Testis (tissue), 2 donors: ENCODE measurements around the gene C1R.

Experiments used
- CTCF ChIP-seq, 3 experiments: fragments of 450-650 bp in 2 of 3; fragments of 200-600 bp in 1 of 3; sonication (generic) in 1 of 3; IDR thresholded peaks; one replicate each; pipeline ENCODE4 v1.5.1; 2016 to 2019; ENCODE audit warnings: antibody characterized with exemption in 3 of 3, mild to moderate bottlenecking in 2 of 3, moderate library complexity in 1 of 3
- POLR2A ChIP-seq: fragments of 450-650 bp; IDR thresholded peaks from one replicate; pipeline ENCODE4 v1.6.1; 2017; ENCODE audit warnings: antibody characterized with exemption, mild to moderate bottlenecking, moderate library complexity

DNA sequence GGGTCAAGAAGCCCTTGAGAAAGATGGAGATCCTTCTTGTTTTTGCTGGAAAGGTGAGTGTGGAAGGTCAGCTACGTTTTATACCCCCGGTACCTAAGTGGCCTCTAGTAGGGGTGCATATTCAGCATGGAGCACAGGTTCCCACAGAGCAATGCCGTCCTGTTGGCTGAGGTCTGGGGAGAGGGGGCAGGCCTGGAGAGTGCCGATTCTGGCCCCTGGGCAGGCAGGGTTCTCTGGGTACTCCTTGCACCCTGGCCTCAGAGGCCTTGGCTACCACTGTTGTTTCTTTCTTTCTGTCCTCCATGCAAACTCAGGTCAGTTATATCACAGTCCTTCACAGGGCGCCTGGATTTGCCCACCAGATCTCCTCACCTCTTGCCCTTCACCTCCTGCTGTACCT, 27.9 kb upstream of the C1R start:
- no peak for TF ChIP-seq CTCF (IDR thresholded peaks at IDR 0.05)
- no peak for TF ChIP-seq POLR2A
